Urothelium cell line (cell line): ENCODE measurements around the gene KIFC3.
"Not testable (repeated sequence)": the region's sequence is repeated elsewhere in the genome, so short reads cannot be mapped to it uniquely, and the experiment has no call there.

Source experiments
- DNase-seq: peaks from one replicate; pipeline ENCODE4 v3.0.0; 2011; ENCODE audit warnings: low spot score, mixed read lengths
- FAIRE-seq: peaks from 2 replicates; lab custom pipeline; 2011; peaks lifted over from hg19 to GRCh38; lab: Jason Lieb, UNC

KIFC3 gene

DNA sequence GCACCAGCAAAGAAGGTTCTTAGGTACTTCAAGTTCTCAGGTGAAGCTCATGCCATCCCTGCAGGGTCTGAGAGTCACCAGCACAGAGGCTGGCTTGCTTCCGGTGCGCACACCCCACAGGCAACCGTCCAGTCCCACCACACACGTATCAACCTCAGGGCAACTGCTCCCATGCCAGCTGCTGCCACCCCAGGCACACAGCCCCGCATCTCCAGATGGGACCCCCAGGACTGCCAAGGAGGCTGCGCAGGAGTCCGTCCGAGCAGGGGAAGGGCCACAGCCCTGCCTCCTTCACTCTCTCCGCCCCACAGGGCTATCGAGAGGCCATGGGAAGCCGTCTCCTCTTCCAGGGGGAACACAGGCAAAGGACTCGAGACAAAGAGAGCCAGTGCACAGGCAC is 13.3 kb downstream of the KIFC3 start:
- no peak for FAIRE-seq

DNA sequence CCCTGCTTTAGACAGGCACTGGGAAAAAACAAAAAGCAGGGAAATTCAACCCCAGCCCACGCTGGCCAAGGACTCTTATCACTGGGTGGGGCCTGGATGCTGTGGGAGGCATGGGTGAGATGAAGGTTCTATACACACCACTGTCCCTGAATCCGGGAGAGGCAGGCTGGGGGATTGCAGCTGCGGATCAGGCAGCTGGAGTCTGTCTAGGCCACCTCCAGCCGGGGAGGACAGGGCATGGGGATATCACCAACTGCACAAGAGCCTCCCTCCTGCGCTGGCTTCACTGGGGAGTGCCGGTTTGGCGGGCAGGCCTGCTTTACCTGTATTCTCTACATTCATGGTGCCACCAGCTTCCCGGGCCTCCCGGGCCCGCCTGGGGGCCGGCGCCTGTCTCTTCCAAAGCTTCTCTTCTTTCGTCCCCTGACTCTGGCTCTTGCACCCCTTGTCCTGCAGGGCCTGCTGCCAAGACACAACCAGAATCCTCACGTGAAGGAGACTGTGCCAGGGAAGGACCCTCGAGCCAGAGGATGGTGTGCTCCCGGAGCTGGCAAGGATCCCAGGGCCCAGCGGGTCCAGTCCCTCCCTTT is 13.9 kb downstream of the KIFC3 start:
- FAIRE-seq: no peak
- DNase-seq: no peak

More for the DNA sequence above, 13.3 kb downstream of the KIFC3 start:
- DNase-seq: no peak

DNA sequence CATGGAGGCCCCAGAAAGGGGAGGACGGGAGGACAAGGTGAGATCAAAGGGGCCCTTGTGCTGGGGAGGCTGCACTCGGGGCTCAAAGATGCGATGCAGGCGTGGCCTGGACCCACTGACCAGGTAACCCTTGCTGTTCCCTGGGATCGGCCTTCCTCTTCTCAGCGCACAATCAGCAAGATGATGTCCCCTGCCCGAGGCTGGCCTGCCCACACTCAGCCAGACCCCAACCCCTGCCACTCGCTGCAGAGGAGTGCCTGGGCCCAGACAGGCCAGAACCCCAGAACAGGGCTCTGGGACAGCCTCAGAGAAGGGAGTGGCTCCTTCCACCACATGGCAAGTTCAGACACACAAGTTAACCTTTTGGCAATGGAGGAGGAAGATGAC is 14.8 kb downstream of the KIFC3 start:
- no peak for FAIRE-seq
- DNase-seq: no peak

DNA sequence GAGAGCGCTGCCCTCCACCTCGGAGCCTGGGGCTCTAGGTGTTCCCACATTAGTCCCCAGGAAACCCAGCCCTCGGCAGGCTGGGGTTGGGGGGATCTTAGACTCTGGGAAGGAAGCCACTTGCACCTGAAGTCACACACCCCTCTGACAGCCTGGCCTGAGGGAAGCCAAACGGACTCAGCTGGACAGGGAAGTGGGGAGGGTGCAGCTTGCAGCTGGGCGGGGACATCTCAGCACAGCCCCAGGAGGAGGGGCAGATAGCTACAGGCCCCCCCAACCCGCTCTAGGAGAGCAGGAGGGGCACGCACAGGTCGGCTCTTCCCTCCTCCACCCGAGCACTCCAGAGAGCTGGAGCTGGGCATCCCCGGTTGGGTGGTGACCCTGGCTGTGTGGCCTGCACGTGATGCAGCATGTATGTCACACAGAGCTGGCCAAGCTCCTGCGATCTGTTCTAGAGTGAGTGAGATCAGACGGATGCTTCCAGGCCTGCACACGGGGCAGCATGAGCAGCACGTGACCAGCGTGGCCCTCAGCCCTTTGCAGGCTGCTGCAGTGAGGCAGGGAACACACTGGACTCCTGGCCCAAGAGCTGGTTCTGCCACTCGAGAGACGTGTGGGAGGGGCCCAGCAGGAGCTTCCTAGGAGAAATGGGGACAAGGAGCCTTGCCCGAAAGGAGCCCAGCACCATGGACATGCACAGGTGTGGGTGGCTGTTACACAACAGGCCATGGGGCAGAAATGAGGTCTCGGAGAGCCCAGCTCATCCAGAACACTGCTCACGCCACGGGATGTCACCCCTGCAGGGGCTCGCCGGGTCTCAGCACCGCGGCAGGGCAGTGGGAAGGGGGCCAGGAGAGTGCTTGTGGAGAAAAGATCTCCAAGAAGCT is 15.4 kb downstream of the KIFC3 start:
- no peak for FAIRE-seq
- no peak for DNase-seq

DNA sequence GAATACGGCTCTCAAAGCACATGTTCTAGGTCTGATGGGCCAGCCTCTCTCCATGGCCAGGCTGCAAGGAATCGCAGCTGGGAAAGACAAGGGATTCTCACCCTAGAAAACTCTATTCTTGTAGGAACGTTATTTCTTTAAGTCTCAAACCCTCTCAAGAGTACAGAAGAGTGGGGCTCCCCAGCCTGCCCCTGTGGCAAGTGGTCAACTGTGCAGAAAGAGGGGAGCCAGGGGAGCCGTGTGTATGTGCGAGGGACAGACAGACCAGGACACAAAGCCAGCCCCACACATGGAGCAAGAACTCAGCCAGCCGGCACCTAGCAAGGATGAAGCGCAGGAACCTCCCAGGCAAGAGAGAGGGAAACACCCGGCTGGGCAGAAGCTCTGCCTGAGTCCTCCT is 16.4 kb downstream of the KIFC3 start:
- no peak for DNase-seq
- no peak for FAIRE-seq

DNA sequence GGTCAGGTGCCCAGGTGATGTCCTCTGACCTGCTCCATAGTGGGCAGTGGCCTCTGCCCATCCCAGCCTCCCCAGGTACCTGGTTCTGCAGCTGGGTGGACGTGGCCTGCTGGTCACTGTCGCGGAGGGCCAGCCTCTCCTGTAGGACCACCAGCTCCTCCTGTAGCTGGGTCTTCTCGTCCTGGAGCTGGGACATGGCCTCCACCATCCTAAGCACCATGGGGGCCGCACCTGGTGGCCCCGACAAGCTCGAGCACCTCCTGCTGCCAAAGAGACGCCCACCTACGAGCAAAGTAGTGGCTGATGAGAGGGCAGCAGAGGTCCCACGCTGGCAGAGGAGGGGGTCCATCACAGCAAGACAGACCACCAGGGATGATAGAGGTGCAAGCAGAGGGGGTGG is 16.9 kb downstream of the KIFC3 start:
- DNase-seq (no peak), FAIRE-seq (no peak)

DNA sequence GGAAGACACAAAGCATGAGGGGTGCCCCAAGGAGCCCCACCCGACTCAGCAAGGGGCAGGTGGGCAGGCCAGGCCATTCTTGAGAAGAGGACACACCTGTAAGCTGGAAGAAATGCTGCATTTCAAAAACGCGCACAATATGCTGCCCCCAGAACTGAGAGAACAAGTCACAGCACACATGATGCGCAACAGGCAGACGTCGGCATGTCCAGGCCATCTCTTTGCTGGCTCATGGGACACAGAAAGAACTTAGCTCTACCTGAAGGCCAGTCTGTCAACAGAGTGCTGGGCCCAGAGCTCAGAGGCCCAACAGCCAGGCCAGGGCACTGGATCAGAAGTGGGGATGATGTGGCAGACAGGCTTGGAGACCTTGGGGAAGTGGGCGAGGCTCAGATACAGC is 18.0 kb downstream of the KIFC3 start:
- FAIRE-seq: no peak

DNA sequence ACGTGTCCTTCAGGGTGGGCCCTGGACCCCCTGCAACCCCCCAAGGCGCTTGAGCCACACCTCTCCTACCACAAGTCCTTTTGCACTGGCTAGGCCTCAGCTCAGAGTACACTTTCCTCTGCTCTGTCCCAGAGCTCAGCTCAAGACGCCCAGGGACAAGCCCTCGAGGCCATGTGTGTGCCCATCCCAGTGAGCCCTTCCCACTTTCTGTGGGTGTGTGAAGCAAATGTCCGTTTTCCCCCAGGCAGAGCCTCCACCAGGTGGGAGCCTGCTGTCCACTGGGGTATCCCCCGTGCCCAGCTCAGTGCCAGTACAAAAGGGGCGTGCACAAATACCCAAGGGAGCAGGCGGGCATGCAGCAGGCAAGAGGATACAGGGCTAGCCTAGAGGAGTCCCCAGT is 18.4 kb downstream of the KIFC3 start:
- DNase-seq: no peak
- FAIRE-seq: no peak

More for the DNA sequence above, 18.0 kb downstream of the KIFC3 start:
- DNase-seq: no peak

DNA sequence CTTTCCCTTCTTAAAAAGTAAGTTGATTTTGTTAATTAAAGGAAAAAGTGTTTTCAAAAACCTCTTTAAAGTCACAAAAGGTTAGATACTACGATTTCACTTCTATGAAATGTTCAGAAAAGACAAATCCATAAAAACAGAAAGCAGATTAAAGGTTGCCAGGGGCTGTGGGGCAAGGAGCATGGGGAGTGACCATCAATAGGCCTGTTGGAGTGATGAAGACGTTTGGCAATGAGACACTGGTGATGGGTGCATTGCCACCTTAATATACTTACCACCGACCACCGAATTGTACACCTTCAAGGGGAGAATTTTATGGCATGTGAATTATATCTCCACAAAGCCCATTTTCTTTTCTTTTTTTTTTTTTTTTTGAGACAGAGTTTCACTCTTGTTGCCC is 19.2 kb downstream of the KIFC3 start:
- FAIRE-seq (no peak), DNase-seq (no peak)

DNA sequence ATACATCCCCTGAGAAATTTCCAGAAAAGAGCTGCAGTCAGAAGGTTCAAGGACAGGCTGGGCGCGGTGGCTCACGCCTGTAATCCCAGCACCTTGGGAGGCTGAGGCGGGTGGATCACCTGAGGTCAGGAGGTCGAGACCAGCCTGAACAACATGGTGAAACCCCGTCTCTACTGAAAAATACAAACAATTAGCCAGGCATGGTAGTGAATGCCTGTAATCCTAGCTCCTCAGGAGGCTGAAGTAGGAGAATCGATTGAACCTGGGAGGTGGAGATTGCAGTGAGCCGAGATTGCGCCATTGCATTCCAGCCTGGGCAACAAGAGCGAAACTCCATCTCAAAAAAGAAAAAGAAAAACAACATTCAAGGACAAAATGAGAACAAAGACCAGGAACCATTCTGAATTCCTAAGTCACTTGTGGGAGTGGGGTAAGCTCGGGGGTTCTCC is 19.7 kb downstream of the KIFC3 start:
- FAIRE-seq, DNase-seq: not testable (repeated sequence)

DNA sequence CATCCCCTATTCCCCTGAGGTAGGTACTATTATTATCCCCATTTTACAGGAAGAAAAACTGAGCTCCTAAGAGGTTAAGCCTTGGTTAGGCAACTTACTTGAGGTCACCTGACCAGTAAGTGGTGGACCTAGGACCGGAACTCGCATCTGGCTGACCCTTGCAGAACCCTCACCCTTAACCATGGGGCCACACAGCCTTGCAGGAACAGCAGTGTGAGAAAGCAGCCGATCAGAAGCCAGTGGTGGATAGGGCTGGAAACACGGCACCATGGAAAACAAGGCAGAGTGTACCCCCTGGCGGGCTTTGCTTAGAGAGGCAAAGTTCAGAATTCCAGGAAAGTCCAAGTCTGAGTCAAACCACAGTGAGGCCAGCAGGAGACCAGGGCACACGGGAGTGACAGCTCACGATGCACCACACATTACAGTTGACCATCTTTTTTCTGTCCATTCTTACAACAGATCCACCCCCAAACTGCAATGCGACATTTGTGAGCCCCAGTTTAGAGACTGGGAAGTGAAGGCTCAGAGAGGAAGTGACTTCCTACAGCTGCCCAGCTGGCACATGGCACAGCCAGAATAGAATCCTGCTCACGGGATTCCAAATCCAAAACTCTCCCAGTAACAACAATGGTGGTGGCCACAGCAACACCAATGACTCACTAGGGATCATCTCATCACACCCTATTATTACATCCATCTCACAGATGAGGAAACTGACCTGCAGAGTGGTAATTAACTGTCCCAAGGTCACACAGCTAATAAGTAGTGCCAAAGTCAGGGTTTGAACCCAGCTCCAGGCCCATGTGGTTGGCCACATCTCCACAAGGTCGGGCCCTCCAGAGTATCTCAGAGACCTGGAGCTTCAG is 20.3 kb downstream of the KIFC3 start:
- FAIRE-seq (no peak), DNase-seq (no peak)

DNA sequence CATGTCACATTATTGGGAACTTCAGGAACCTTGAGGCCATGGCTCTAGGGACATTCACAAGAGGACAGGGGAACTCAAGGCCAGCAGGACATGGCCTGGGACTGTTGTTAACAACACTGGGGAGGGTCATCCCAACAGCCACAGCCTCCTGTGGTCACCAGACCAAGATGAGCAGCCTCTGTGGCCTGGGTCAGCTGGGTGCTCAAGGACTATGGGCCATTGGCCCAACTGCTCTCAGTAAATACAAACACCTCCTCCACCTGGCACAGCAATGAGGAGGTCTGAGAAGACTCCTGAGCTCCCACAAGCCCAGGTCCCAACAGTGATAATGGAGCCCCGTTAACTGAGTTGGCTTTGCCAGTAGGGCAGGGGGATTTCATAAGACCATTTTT is 20.9 kb downstream of the KIFC3 start:
- FAIRE-seq (no peak), DNase-seq (no peak)

DNA sequence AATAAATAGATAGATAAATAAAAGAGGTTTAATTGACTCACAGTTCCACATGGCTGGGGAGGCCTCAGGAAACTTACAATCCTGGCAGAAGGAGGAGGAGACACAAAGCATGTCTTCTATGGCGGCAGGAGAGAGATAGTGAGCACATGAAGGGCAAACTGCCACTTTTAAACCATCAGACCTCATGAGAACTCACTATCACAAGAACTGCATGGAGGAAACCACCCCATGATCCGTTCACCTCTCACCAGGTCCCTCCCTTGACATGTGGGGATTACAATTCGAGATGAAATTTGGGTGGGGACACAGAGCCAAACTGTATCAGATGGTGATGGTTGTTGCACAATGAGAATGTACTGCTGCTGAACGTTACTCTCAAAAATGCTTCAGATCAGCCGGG is 22.5 kb downstream of the KIFC3 start:
- FAIRE-seq: not testable (repeated sequence)

DNA sequence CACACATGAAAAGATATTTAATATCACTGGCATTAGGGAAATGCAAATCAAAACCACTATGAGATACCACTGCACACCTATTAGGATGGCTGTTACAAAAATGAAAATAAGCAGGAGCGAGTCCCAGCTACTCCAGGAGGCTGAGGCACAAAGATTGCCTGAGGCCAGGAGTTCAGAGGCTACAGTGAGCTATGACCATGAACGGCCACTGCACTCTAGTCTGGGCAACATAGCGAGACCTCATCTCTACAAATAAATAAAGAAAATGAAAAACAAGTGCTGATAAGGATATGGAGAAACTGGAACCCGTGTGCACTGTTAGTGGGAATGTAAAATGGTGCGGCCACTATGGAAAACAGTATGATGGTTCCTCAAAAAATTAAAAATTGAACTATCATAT is 23.6 kb downstream of the KIFC3 start:
- FAIRE-seq (no peak), DNase-seq (no peak)

More for the DNA sequence above, 22.5 kb downstream of the KIFC3 start:
- not testable (repeated sequence) for DNase-seq

DNA sequence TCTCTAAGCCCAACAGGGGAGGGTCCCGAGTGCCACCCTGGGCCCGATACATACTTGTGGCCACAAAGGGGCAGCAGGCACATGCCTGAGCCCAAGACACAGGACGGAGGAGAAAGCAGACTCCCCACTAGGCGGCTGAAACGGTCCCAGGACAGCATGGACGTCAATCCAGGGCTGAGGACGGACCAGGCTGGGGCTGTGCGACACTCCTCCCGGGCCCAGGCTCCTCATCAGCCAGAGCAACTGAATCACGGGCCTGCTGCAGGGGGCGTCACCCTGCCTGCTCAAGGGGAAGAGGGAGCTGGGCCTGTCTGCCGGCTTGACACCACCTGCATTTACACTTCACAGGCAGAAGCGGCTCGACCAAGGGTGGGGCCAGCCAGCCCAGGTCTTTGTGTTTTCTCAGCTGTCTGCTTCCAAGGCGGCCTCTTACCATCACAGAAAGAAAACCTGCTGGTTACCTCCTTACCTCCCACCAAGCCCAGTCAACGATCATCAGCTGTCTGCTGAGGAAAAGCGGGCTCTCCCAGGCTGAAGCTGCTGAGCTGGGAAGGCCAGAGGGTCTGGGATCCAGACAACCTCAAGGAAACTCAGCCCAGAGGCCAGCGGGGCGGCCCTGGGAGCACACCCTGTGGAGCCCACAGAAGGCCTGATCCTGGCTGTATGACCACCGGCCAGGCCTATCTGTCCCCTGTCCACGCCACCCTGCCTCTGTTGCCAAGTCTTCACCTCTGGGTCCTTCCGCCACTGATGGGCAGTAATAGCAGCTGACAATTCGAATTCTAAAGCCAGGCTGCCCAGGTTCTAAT is 26.4 kb downstream of the KIFC3 start:
- FAIRE-seq: no peak

DNA sequence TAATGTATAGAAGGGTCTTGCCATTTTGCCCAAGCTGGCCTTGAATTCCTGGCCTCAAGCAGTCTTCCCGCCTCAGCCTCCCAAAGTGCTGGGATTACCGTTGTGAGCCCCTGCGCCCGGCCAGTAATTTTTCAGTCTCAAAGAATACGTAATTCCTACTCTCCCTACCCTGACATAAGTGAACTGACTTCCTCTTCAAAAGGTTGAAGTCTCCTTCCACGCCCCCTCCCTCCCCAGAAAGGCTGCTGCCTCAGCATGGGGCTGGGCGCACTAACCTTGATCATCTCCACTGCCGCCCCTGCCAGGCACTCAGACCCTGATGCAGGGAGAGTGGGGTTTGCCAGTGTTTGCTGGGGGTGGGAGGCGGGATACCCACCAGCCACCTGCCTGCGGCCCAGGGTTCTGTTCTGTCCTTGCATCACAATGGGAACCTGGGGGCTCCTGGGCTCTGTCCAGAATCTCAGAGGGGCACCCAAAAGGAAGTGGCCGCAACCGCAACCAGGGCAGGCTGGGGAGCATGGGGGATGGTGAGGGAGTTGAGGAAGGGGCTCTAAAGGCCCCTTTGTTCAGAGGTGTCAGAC is 27.5 kb downstream of the KIFC3 start:
- DNase-seq (no peak), FAIRE-seq (no peak)

More for the DNA sequence above, 26.4 kb downstream of the KIFC3 start:
- no peak for DNase-seq

DNA sequence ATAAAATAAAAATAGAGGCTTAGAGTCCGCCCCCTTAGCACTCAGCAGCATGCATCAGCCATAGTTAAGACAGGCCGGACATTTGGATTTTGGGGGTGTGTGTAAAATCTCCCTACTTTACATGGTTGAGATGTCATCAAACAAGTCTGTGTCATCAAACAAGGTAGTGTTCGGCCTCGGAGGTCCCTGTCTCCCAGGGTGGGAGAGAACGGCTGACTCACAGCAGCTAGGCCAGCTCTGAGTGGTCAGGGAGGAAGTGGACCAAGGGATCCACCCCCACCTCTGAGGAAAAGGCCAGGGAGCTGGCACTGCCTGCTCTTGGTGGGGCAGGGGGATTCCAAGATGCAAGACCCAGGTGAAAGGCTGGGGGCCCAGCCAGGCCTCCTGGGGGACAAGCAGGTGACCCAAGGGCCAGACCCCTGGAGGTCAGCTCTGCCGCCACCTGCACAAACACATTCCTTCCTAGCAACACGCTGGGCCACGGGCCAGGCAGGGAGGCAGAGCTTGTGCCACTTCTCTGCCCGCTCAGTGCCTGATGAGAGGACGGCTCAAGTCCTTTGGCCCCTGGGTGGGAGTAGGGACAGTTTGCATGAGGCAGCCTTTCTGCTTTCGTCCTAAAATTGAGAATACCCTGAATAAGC is 28.5 kb downstream of the KIFC3 start:
- no peak for FAIRE-seq

DNA sequence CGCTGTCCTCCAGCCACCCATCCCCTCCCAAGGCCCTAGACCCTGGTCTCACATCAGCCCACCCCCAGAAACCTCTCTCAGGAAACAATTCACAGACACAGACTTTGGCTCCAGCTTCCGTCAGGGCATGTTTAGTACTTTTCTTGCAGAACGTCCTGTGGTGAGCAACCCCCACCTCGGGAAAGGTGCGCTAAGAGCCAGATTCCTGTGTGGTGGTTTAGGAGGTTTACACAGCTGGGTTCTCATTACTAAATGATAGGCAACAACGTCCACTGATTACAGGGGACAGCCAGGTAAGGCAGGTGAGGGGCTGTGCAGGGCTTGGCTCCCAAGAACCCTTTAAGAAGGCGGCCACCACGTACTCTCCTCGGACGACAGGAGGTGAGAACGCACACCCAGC is 29.3 kb downstream of the KIFC3 start:
- no peak for FAIRE-seq
- DNase-seq: no peak

More for the DNA sequence above, 28.5 kb downstream of the KIFC3 start:
- no peak for DNase-seq

DNA sequence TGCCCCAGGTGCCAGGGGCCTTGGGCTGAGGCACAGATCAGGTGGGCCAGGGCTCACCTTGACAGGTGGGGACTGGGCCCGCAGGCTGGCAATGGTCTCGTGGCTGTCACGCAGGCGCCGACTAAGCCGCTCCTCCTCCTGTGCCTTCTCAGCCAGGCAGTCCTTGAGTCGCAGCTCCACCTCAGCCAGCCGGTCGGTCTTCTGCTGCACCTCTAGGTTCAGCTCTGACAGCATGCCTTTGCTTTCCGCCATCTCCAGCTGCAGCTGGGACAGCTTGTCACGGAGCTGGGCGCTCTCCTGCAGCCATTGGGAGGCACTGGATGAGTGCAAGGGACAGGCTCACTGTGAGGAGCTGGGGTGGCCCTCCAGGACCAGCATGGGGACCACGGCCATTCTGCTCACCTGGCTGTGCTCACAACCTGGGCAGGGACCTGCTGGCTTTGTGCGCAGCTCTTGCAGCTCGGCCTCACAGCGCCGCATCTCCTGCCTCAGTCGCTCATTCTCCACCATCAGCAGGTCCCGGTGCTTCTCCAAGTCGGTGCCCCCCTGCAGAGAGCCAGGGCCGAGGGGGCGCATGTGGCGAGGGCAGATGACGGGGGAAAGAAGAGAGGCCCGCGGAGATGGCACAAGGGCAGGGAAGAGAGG is 31.0 kb downstream of the KIFC3 start:
- FAIRE-seq (no peak), DNase-seq (no peak)
